Muscle of arm (tissue), 12 donors: ENCODE data around the gene MRPS31. TPM values are rescaled to one million over a fixed set of nuclear protein-coding genes. Genes with fewer than 3 reads are reported as not detected.

Source experiments
- DNase-seq: peaks from one replicate; pipeline ENCODE4 v3.0.0-alpha.2; 2013
- polyA plus RNA-seq, 12 donors: library from polyadenylated mRNA; unstranded; fragments of 120-200 nt; gene quantifications; one replicate each; pipeline ENCODE4 v1.2.1, GENCODE V29; 2013; ENCODE audit not compliant: insufficient read length in 12 of 12

Gene MRPS31
- polyA plus RNA-seq, 12 donors = 18.2 to 41.6 (median 29.4) TPM; not detected in 1

- no peak for DNase-seq
Observed at GRCh38 chr13:40679480-40679985, 91.5 kb downstream of the MRPS31 start.

Other genes with a start within 250 kb of the MRPS31 start
- 10 to 100 TPM in 11 of 12 donors, not detected in 1; 13.1 to 27.2 (median 15.1) TPM for gene FOXO1, start 104.5 kb downstream of the MRPS31 start, polyA plus RNA-seq
- 10 to 100 TPM in 11 of 12 donors, not detected in 1; 10.4 to 14.5 (median 12.3) TPM for gene SLC25A15, start 18.4 kb upstream of the MRPS31 start, polyA plus RNA-seq
- gene ELF1, start 248.1 kb upstream of the MRPS31 start, polyA plus RNA-seq = 10 to 100 TPM in 11 of 12 donors, not detected in 1; 25.2 to 69.6 (median 29.9) TPM